OCI-LY1 (cell line): ENCODE measurements around the gene SCYGR8.

Experiments
- EZH2 ChIP-seq: fragments of 200-600 bp; sonication (generic), shearing (Covaris generic); IDR thresholded peaks from 2 replicates; pipeline ENCODE4 v1.8.0; 2017; ENCODE audit warnings: borderline replicate concordance, mixed run types, mild to moderate bottlenecking, antibody characterized with exemption, low read length, moderate library complexity, mixed read lengths
- TF ChIP-seq, protein P1 (sequence below): fragments of 200-600 bp; sonication (generic), shearing (Covaris generic); IDR thresholded peaks from 2 replicates; pipeline ENCODE4 v1.5.1; 2017; ENCODE audit warnings: mild to moderate bottlenecking, antibody characterized with exemption, low read length, moderate library complexity, mixed read lengths

DNA sequence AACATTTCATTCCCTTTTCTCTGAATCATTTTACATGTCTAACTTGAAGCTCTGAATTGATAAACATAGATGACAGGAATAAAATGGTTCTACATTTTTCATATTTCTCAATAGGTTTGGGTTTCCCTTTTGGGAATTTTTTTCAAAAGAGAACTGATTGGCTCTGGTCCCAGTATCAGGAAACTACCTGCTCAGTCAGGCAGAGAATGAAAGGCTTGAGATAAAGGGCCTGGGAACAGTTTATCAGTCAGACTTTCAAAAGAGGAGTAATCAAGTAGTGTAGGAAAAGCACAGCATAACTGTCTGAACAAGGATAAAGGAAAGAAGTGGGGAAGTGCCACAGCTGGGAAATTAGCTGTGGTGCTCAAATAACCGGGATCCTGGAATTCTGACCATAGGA, 39.6 kb downstream of the SCYGR8 start:
- TF ChIP-seq, protein P1, sequence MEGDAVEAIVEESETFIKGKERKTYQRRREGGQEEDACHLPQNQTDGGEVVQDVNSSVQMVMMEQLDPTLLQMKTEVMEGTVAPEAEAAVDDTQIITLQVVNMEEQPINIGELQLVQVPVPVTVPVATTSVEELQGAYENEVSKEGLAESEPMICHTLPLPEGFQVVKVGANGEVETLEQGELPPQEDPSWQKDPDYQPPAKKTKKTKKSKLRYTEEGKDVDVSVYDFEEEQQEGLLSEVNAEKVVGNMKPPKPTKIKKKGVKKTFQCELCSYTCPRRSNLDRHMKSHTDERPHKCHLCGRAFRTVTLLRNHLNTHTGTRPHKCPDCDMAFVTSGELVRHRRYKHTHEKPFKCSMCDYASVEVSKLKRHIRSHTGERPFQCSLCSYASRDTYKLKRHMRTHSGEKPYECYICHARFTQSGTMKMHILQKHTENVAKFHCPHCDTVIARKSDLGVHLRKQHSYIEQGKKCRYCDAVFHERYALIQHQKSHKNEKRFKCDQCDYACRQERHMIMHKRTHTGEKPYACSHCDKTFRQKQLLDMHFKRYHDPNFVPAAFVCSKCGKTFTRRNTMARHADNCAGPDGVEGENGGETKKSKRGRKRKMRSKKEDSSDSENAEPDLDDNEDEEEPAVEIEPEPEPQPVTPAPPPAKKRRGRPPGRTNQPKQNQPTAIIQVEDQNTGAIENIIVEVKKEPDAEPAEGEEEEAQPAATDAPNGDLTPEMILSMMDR = no peak
- TF ChIP-seq EZH2 = no peak
